DMS53 treated with DMSO at 0.1 percent for 48 hours (cell line): ENCODE data around the gene TMEM97.

ENCODE experiments used
- DNase-seq: peaks from one replicate; lab custom pipeline; 2025; ENCODE audit not compliant: unreplicated experiment; lab: John Stamatoyannopoulos, UW

TMEM97 gene

DNA sequence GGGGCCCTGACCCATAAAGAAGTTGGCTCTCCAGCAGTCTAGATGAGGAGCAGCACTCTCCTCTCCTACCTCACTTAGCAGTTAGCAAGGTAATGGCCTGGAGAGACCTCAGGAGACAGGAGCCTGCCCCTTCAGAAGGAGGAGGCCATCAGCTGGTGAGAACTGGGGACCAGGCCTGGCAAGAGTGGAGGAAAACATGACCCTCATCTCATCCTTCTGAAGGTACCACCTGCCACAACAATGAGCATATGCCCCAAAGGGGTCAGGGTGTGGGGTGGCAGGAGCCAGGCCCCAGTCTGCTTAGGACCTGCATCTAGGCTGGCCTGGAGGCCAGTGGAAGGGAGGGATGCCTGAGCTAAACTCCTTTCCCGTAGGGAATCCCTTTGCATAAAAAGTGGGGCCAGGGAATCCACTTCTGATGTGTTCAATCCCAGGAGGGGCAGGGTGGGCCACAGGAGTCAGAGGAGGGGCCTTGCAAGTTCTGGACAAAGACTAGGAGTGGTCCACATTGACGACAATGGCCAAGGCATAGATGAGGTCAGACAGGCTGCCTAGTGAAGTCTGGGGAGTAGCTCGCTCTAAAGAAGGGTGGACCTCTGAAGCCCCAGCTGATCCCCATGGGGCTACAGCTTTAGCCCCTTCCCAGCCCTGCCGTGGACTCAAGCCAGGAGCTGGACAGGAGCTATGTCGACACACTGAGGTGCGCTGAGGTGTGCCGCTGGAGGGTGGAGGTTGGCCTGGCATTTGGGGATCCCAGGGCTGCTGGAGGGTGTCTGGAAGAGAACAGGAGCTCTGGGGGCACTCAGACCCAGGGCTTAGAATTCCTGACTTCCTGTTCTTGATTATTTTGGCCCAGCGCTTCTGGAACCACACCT is 45.0 kb downstream of the TMEM97 start:
- no peak for DNase-seq

DNA sequence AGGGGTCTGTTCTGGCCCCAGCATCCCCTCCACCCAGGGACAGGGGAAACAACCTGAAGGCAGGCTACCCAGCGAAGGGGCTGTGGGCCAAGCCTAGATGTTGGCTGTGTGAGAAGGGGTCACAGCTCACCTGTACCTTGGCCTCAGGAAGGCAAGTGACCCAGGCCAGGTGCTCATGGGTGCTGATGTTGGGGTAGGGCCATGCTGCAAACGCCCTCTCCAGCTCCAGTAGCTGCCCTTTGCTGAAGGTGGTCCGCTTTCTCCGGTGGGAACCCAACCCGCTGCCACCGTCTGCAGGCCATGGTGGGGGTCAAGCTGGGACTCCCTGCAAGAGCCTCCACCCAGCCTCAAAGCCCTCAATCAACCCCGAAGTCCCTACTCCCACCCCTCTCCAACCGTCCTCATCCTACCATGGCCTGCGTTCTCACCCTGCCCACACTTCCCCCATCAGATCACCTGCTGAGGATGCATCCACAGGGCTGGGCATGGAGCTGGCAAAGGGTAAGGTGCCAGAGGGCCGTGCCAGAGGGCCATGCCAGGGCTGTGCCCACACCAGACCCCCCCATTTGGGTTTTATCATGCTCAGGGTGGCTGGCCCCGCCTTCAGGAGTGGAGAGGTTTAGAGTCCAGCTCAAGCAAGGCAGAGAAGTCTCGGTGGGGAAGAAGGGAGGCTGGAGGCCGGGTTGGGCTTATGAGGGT is 45.8 kb downstream of the TMEM97 start, which contains the start of gene SEBOX:
SEBOX (minus strand) TSS at position 535 of the 699 bp plus-strand sequence; CDS start at position 487, 48 bp downstream.
- DNase-seq, result no peak

DNA sequence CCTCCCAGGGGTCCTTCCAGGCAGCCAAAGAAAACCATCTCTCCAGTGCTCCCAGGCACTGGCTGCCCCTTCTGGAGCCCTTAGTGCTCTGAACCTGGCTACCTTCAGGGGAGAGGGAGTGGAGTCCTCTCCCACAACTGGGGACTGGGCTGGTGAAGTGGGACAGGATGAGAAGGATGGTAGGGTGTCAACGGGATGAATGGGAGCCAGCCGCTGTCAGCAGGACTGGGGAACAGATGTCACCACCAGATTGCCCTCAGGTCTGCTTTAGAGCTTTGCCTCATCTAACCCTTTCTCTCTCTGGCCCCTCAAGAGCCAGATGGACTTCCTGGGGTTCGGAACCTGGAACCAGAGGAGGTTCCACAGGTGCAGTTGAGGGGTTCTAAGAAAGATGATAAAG is 46.5 kb downstream of the TMEM97 start:
- DNase-seq, result no peak

GRCh38 chr17:28366605-28367004 is 47.6 kb downstream of the TMEM97 start:
- no peak for DNase-seq

DNA sequence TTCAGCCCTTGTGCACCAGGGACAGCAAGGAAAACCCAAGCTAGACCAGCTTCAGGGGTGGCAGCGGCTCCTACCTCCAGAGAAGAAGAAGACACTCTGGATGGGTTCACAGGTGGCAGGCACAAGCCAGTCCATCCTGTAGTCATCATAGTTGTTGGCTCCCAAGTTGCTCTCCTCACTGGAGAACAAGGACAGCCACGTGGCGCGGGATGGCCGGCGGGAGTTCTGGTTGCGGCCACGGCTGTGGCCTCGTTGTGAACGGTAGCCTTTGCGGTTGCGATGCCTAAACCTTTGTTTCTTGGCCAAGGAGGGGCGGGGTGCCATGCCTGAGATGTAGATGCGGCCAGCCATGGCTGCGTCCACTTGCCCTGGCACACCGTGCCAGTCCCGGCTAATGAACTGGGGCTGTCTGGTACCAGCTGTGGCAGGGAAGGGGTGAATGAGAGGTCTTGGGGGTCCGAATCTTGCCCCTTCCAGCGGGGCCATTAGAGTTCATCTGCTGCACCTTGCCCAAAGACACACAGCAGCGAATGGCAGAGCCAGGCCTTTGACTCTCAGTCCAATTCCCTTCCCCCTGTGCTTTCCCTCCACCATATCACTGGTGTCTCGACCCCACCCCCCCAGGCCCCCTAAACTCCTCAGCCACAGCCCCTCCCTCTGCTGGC is 48.8 kb downstream of the TMEM97 start:
- no peak for DNase-seq

DNA sequence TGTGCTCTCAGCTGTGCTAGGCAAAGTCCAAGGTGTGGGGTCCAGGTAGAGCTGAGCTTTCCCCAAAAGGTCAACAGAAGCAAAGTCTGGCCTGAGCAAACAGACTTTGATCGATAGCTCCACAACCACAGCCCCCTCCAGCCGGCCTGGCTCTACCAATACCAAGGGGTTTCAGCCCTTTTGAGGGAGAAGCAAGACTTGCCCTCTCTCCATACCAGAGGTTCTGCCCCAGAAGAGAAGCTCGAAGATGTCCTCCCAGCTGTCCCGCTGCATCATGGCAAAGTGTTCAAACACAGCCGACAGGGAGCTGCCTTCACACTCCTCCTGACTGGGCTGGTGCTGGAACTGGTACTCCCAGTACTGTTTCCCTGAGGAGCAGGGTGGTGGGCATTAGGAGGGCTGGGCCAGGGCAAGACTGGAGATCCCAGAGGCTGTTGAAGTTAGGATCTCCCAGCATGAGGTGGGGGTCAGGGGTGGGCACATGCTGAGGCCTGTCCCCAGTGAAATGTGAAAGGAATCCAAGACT is 49.4 kb downstream of the TMEM97 start:
- DNase-seq, result no peak

DNA sequence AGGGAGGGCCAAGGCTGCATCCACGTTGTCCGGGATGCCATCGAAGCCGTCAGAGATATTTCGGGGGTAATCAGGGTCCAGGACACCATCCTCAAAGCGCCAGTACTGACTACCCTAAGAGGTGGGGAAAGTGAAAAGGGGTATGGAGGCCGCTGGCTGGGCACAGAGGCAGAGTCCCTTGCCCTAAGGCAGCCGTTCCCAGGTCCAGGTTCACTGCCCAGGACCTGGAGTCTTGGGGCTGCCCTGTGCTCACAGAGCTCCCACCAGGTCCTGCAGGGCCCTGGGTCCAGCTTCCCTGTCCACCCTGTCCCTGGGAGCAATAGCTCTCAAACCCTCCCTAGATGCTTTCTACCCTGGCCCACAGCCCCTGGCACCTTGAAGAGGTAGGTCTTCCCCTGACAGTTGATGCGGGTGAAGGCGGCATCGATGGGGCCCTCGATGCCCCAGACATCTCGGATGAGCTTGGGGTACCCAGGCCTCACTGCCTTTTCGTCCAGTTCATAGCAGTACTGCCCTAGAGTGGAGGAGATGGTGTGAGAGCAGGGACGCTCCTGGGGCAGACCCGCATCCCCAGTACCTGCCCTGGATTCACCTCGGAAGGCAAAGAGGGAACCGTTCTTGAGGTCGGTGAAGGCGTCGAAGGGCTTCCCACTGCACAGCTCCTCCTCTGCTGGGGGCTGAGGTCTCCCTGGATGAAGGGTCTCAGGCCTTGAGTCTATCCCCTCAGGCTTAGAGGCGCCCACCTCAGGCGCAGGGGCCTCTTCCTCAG is 50.1 kb downstream of the TMEM97 start:
- no peak for DNase-seq

DNA sequence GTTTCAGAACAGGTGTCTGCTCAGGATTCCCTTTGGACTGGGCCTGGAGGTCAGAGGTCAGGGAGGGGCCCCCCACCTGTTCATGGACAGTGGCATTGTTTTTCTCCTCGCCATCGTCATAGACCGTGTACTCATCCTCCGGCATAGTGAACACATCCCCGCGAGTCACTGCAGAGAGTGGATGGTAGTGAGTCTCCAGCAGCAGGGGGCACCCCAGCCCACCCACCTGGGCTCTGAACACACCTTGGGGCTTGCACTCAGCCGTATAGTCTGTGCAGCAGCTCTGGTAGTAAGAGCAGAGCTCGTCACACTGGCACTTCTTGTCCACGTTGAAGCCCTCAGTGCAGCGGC is 50.7 kb downstream of the TMEM97 start:
- DNase-seq, result no peak

GRCh38 chr17:28370035-28370743 is 51.2 kb downstream of the TMEM97 start, which contains the start of gene VTN:
Gene VTN, minus strand, starts transcription at chr17:28370307. Its CDS starts 104 bp downstream, at chr17:28370203.
- DNase-seq, result no peak

GRCh38 chr17:28370744-28371103 is 51.7 kb downstream of the TMEM97 start:
- no peak for DNase-seq

DNA sequence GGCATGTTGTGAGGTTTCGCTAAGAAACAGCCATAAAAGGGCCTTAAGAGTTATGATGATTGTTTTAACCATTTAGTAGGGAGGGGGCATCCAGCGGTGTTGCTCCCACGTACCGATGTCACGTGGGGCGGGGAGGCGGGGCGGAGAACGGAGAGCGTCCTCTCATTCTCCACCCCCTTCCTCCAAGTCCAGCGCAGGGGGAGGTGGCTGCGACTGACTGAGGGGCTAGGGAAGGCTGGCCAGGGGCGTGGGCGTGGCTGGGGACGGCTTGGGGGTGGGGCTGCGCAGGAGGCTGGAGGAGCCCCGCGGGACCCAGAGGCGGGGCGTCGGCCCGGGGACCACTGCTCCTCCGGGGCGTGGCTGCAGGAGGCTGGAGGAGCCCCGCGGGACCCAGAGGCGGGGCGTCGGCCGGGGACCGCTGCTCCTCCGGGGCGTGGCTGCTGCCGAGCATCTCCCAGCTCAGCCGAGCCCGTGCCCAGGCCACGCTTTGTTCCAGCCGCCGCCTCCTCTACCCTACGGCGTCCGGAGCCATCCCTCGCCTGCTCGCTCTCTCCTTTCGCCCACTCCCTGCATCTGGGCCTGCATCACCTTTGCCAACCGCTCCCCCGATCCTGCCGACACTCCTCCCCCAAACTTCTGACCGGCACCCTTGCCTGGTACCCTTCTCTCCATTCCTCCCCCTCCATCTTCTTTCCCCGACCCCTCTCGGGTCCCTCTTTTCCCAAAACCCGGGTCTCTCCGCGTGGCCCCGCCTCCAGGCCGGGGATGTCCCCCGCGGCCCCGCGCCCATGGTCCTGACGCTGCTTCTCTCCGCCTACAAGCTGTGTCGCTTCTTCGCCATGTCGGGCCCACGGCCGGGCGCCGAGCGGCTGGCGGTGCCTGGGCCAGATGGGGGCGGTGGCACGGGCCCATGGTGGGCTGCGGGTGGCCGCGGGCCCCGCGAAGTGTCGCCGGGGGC is 52.5 kb downstream of the TMEM97 start, which contains the start of gene SARM1:
SARM1 (plus strand) TSS at position 450 of the 958 bp plus-strand sequence; CDS start at position 789, 339 bp downstream.
- no peak for DNase-seq

DNA sequence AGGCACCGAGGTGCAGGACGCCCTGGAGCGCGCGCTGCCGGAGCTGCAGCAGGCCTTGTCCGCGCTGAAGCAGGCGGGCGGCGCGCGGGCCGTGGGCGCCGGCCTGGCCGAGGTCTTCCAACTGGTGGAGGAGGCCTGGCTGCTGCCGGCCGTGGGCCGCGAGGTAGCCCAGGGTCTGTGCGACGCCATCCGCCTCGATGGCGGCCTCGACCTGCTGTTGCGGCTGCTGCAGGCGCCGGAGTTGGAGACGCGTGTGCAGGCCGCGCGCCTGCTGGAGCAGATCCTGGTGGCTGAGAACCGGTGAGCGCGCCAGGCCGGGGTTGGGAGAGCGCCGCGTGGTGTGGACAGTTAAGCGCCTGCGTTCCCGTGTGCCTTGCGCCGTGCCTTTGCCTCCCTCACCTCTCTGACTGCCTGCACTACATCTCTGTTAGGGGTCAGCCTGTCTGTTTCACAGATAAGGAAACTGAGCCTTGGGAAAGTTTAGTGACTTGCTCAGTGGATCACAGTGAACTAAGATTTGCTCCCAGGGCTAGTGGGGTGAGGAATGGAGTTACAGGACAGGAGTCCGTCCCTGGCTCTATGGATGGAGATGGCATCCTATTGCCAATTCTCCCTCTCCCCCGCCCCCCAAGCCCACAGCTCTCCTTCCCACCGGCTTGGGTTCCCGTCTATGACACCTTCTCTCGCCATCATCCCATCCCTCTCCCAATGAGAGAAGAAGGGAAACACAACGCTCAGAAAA is 53.4 kb downstream of the TMEM97 start:
- no peak for DNase-seq

GRCh38 chr17:28372945-28373274 is 53.9 kb downstream of the TMEM97 start:
- DNase-seq, result no peak
